GM10248 (cell line): ENCODE results near the gene HOXD1.

Source experiments
- CTCF ChIA-PET: fragments of 300-600 bp; sonication (Branson Sonifier 250); formaldehyde crosslinking; extraction: SDS; loops from one replicate; lab custom pipeline; 2021; ENCODE audit warnings: antibody characterized with exemption; lab: Yijun Ruan, JAX
- POLR2A ChIA-PET: fragments of 350-650 bp; sonication (Branson Sonifier 250); formaldehyde crosslinking; extraction: SDS; loops from one replicate; lab custom pipeline; 2020; ENCODE audit warnings: antibody characterized with exemption; lab: Yijun Ruan, JAX
- DNase-seq: peaks from one replicate; pipeline ENCODE4 v3.0.0; 2012; ENCODE audit errors: extremely low spot score
- TF ChIP-seq, protein P1 (sequence below): IDR thresholded peaks from 2 replicates; pipeline ENCODE4 v1.5.1; 2012; ENCODE audit warnings: mild to moderate bottlenecking, low read depth; ENCODE audit errors: extremely low read depth, missing control alignments, control extremely low read depth

Gene HOXD1

DNA sequence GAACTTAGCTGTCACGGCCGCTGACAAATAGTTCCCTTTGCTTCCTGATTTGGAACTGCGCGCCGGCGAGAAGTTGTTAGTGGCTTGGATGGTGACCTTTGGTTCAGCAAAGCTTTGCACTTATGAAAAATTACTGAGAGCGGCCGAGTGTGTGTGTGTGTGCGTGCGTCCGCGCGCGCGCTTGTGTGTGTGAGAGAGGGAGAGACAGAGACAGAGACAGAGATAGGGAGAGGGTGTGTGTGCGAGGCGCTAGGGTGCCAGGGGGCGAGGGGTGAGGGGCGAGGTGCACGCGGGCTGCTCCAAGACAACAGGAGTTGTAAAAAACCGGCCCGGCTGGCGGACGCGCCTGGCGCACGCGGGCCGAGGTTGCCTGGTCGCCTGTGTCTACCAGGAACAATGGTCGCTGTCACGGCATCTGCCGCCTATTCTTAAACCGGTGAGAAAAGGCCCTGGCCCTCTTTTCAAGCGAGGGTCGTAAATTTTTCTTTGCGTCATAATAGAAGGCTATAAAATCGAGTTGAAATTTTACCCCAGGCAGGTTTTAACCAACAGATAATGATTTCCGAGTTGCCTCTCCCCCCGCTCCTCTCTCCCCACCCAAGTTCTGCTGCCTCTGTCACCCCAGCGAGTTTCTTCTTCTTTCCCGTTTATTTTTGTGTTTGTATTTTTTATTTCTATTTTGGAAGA is 30.8 kb upstream of the HOXD1 start:
- ChIA-PET POLR2A (no interaction called here), CTCF (interaction anchor here (1.6 kb wide), 1 partner anchor 47 kb away, joined by 5 read pairs; no protein-coding TSS in a partner anchor)
- no peak for DNase-seq
- TF ChIP-seq, protein P1, sequence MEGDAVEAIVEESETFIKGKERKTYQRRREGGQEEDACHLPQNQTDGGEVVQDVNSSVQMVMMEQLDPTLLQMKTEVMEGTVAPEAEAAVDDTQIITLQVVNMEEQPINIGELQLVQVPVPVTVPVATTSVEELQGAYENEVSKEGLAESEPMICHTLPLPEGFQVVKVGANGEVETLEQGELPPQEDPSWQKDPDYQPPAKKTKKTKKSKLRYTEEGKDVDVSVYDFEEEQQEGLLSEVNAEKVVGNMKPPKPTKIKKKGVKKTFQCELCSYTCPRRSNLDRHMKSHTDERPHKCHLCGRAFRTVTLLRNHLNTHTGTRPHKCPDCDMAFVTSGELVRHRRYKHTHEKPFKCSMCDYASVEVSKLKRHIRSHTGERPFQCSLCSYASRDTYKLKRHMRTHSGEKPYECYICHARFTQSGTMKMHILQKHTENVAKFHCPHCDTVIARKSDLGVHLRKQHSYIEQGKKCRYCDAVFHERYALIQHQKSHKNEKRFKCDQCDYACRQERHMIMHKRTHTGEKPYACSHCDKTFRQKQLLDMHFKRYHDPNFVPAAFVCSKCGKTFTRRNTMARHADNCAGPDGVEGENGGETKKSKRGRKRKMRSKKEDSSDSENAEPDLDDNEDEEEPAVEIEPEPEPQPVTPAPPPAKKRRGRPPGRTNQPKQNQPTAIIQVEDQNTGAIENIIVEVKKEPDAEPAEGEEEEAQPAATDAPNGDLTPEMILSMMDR = no peak

DNA sequence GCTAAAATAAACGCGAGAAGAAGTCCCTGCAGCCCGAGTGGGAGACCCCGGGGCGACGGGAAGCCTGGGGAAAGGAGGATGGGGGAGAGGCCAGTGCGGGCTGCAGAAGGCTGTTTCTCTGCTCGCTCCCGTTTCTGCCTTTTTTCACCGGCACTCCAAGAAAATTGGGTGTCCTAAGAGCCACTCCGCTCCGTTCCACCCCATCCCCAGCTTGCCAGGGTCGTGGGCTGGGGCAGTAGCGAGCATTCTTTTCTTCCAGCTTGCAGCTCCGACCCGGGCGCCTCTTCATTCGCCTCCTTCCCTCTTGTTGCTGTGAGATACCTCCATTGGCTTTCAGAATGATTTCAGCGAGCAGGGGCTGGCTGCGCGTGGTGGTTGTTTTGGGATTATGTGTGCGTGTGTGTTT is 30.3 kb upstream of the HOXD1 start:
- no peak for DNase-seq
- ChIA-PET CTCF (interaction anchor here (1.6 kb wide), 1 partner anchor 48 kb away, joined by 5 read pairs; no protein-coding TSS in a partner anchor), POLR2A (interaction anchor here (0.5 kb wide), 1 partner anchor 61 kb away, joined by 8 read pairs; no protein-coding TSS in a partner anchor)
- TF ChIP-seq, protein P1 = no peak

DNA sequence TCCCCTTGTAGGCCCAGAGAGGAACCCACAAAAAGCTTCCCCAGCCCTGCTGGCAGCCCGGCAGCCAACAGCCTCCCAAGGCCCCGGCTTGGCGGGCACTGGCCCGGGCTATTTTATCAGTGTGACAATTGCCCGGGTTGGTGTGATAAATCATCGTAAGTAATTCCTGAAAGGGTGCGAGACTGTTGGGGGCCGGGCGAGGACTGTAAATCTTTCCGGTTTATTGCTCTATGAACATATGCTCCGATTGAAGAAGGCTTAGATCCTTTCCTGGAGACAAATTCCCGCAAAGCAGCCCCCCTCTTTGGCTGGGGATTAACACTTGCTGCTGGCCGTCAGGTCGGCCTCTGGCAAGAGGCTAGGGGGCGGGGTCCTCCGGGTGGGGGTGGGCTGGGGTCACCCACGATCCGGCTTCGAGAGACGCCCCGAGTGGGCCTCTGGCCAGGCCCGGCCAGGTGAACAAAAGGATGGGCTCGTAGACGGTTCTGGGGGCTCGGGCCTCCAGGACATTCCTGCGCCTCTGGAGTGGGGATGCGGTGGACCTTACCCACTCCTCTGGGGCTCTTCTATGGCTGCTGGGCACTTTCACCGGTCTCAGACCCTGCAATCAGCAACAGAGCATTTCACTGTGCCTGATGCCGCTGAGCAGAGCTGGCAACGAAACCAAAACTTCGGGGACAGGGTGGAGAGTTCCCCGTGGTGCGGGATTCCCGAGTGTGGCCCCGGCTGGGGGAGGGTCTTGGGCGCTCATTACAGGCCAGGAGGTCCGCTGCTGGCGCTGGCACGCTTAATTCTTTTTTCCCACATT is 29.4 kb upstream of the HOXD1 start:
- DNase-seq = no peak
- TF ChIP-seq, protein P1 = no peak
- ChIA-PET CTCF (interaction anchor here (1.4 to 1.6 kb wide), 2 partner anchors 32 to 49 kb away, joined by 4 to 5 read pairs; no protein-coding TSS in a partner anchor), POLR2A (interaction anchor here (0.5 kb wide), 1 partner anchor 62 kb away, joined by 8 read pairs; no protein-coding TSS in a partner anchor)

DNA sequence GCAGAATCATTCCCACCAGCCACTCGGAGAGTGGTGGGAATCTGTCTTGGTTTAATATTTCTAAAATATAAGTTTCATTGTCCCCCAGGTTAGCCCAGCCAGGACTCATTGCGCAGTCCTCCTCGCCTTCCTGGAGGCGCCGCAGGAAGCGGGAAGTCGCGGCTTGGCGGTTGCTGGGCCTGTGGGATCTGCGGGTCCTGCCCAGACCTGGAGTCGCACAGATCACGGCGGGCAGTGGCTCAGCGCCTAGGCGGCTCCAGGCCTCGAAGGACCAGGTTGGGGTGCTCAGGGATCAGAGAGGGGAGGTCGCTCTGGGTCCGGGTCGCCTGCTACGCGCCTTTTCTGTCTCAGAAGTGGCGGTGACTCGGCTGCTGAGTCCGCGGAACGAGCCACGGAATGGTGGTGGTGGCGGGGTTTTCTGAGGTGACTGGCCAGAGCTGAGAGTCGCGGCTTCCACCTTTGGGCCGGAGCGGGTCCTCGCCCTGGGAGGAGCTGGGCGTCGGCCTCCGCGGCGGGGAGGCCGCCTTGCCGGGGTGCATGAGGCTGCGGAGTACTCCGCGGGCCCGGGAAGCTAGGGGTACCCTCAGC is 28.7 kb upstream of the HOXD1 start:
- TF ChIP-seq, protein P1 = no peak
- ChIA-PET POLR2A (no interaction called here), CTCF (interaction anchor here (1.0 to 3.6 kb wide), 3 partner anchors 20 to 33 kb away, joined by 3 to 19 read pairs (median 4); no protein-coding TSS in a partner anchor)
- DNase-seq = no peak

DNA sequence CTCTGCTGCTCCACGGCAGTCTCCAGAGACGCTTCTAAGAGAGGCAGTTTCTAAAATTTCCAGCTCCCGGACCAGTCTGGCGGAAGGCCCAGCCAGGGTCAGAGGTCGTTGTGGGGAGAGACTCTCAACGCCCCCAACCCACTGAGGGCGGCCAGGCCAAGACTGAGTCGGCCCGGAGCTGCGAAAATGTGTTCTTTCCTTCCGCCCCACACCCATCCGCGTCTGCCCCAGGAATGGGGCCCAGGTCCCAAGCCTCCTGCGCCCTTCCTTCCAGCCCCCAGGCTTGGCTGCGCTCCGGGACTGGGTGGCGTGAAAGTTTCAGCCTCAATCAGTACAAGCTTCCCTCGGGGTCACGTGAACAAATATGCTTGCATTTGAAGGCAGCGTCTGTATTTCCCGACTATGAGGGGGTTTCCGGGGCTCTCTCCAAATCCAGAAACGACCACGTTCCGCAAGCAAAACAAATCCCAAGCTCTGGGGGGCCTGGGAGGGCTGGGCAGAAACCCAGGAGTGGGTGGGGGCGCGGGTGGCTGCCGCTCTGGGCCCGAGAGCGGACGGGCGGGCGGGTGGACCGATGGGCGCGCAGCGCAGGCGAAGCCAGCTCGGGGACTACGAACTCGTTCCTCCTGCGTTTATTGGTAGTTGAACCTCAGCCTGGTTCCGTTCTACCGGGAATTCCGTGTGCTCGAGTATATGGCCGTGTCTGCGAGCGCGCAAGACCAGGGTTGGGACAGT is 28.1 kb upstream of the HOXD1 start:
- CTCF ChIA-PET = interaction anchor here (1.0 to 3.6 kb wide), 5 partner anchors 21 to 295 kb away, joined by 3 to 19 read pairs (median 4); no protein-coding TSS in a partner anchor
- no peak for DNase-seq
- TF ChIP-seq, protein P1 = no peak
- POLR2A ChIA-PET = no interaction called here
